ENCODE results near the gene KIAA0825. TPM values are rescaled to one million over a fixed set of nuclear protein-coding genes. Genes with fewer than 3 reads are reported as not detected.

Gene KIAA0825
- total and polyA plus RNA-seq, 8 donors, result 0.29 to 15.6 (median 1.5) TPM

DNA sequence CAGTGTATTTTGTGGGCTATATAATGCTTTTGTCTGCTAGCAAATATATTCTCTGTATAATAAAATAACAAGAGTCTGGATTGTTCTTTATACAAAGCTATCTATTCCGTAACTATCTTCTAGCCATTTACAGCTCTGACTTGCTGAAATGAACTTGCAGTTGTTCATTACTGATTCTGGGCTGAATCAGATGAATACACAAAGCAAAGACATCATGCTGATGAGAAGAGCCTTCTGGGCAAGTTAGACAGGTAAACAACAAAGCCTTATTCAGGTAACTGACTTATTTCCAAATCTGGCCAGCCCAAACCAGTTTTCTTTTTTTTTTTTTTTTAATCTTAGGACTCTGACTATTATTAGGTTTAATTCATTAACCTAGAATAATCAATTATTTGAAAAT, 255.5 kb downstream of the KIAA0825 start:
- Histone ChIP-seq H3K36me3 (no peaks in the 10 kb centered on the region), H3K27ac (no peak overlapping the region), H3K27me3 (no peaks in the 10 kb centered on the region), H3K4me3 (no peak overlapping the region), H3K9me3 (no peaks in the 10 kb centered on the region), H3K4me1 (peaks cover 0 to 37% (median 6%) of the 10 kb centered on the region in 4 donors)
- DNase-seq, result no peak
- intact Hi-C loops (cut with DNase I; ENCODE audit: low total_unique reads), result no loop called here
- TF ChIP-seq POLR2A (IDR thresholded peaks at IDR 0.05), result no peak
- no peak for TF ChIP-seq POLR2AphosphoS5 (IDR thresholded peaks at IDR 0.05)
- no peak for TF ChIP-seq EP300 (IDR thresholded peaks at IDR 0.05)
- TF ChIP-seq, protein P1, sequence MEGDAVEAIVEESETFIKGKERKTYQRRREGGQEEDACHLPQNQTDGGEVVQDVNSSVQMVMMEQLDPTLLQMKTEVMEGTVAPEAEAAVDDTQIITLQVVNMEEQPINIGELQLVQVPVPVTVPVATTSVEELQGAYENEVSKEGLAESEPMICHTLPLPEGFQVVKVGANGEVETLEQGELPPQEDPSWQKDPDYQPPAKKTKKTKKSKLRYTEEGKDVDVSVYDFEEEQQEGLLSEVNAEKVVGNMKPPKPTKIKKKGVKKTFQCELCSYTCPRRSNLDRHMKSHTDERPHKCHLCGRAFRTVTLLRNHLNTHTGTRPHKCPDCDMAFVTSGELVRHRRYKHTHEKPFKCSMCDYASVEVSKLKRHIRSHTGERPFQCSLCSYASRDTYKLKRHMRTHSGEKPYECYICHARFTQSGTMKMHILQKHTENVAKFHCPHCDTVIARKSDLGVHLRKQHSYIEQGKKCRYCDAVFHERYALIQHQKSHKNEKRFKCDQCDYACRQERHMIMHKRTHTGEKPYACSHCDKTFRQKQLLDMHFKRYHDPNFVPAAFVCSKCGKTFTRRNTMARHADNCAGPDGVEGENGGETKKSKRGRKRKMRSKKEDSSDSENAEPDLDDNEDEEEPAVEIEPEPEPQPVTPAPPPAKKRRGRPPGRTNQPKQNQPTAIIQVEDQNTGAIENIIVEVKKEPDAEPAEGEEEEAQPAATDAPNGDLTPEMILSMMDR (IDR thresholded peaks at IDR 0.05), result no peak
- WGBS, 5 donors, result 36 to 68% (median 53%) methylated on average over 1 of the region's 1 CpG

DNA sequence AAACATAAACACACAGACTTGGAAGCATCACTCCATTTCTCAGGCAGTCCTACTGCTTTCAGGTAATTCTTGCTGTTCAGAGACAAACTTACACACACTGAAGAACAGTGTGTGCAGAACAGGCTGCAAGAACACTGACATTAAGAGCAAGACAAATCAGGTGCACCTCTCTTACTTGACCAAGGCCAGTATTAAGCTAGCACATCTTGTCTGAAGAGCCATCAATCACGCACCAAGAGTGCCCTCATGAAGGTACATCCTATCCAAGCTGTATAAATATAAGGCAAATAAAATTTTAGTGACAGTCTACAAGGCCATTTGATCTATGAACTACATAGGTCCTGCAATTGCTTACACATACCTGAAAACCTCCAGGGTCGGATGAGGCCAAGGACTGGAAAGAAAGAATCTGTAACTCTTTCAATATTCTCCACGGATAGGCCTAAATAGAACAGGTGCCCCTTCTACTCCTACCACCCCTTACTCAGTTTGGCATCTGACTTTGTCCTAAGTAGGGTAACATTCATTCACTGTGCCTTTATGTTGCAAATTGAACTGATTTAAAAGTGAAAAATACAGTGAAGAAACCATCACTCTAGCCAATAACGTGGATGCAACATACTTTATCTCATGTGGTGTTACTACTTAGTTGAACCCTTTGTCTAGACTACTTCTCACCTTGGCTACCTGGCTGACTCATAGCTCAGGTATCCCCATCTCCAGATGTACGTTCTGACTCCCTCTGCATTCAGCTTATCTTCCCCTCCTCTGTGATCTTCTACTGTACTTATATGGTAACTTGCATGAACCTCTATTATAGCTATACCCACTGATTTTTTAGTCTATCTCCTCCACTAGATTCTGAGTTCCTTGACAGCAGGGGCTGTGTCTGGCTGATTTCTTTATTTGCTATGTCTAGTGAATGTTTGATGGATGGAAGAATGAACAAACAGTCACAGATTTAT, 256.3 kb downstream of the KIAA0825 start:
- H3K9me3 ChIP-seq, result no peaks in the 10 kb centered on the region
- intact Hi-C loops (cut with DNase I; ENCODE audit: low total_unique reads), result no loop called here
- H3K27me3 ChIP-seq, result no peaks in the 10 kb centered on the region
- no peak overlapping the region for H3K27ac ChIP-seq
- no peak overlapping the region for H3K4me3 ChIP-seq
- peak in 1 of 2 donors; percentile 12 for DNase-seq
- H3K36me3 ChIP-seq, result no peaks in the 10 kb centered on the region
- TF ChIP-seq POLR2AphosphoS5 (IDR thresholded peaks at IDR 0.05), result no peak
- TF ChIP-seq EP300 (IDR thresholded peaks at IDR 0.05), result no peak
- TF ChIP-seq POLR2A (IDR thresholded peaks at IDR 0.05), result no peak
- TF ChIP-seq, protein P1 (IDR thresholded peaks at IDR 0.05), result no peak
- 55 to 65% (median 62%) methylated on average over 5 of the region's 5 CpGs for WGBS, 5 donors
- peaks cover 0 to 30% (median 4%) of the 10 kb centered on the region in 4 donors for H3K4me1 ChIP-seq

DNA sequence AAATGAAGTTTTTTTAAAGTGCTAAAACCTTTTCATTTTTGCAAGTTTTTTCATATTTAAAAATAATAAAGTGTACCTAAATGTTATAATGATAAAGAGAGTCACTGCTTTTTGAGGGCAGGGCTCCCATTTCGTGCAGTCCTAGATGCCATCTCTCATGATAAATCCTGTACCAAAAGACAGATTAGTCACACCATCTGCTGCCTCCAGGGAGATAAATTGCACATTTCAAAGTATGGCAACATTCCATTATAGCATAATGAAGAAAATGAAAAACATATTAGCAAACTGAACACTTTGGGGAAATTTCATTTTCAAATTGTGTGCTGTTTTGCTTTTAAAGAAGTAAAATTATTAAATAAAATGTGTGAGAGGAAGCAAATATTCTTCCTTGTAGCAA, 257.2 kb downstream of the KIAA0825 start:
- peaks cover 0 to 20% (median under 1%) of the 10 kb centered on the region in 4 donors for H3K4me1 ChIP-seq
- intact Hi-C loops (cut with DNase I; ENCODE audit: low total_unique reads), result no loop called here
- TF ChIP-seq POLR2AphosphoS5 (IDR thresholded peaks at IDR 0.05), result no peak
- no peak for TF ChIP-seq EP300 (IDR thresholded peaks at IDR 0.05)
- no peak for TF ChIP-seq POLR2A (IDR thresholded peaks at IDR 0.05)
- TF ChIP-seq, protein P1 (IDR thresholded peaks at IDR 0.05), result no peak
- no peak for DNase-seq
- no peaks in the 10 kb centered on the region for H3K36me3 ChIP-seq
- no peaks in the 10 kb centered on the region for H3K27me3 ChIP-seq
- H3K27ac ChIP-seq, result no peak overlapping the region
- H3K4me3 ChIP-seq, result no peak overlapping the region
- 74 to 87% (median 81%) methylated on average over 1 of the region's 1 CpG for WGBS, 5 donors
- no peaks in the 10 kb centered on the region for H3K9me3 ChIP-seq

DNA sequence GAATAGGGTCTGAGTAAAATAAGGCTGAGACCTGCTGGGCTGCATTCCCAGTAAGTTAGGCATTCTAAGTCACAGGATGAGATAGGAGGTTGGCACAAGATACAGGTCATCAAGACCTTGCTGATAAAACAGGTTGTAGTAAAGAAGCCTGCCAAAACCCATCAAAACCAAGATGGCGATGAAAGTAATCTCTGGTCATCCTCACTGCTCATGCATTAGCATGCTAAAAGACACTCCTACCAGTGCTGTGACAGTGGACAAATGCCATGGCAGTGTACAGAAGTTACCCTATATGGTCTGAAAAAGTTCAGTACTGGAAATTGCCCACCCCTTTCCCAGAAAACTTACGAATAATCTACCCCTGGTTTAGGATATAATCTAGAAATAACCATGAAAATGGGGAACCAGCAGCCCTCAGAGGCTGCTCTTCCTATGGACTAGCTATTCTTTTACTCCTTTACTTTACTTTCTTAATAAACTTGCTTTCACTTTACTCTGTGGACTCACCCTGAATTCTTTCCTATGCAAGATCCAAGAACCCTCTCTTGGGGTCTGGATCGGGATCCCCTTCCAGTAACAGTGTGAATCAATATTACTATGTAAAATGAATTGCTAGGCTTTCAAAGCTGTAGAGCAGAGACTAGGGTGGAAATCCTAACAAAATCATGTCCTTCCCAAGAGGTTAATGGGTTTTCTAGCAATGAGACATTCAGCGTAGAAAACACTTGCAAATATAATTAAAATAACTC, 257.8 kb downstream of the KIAA0825 start:
- Histone ChIP-seq H3K4me3 (no peak overlapping the region), H3K36me3 (no peaks in the 10 kb centered on the region), H3K27me3 (no peaks in the 10 kb centered on the region), H3K4me1 (peaks cover 0 to 14% (median 0%) of the 10 kb centered on the region in 4 donors), H3K9me3 (no peaks in the 10 kb centered on the region), H3K27ac (no peak overlapping the region)
- TF ChIP-seq, protein P1 (IDR thresholded peaks at IDR 0.05), result no peak
- TF ChIP-seq POLR2A (IDR thresholded peaks at IDR 0.05), result no peak
- no peak for DNase-seq
- WGBS, 5 donors, result 86 to 94% (median 94%) methylated on average over 4 of the region's 4 CpGs
- intact Hi-C loops (cut with DNase I; ENCODE audit: low total_unique reads), result no loop called here
